H1 (cell line): ENCODE measurements around the gene DYNC1LI1. TPM values are rescaled to one million over a fixed set of nuclear protein-coding genes. Genes with fewer than 3 reads are reported as not detected.

Source experiments
- CTCF ChIA-PET: fragments of 300-600 bp; sonication (Branson Sonifier 250); formaldehyde crosslinking; loops from one replicate; lab custom pipeline; 2021; ENCODE audit not compliant: partially characterized antibody; lab: Charles Lee
- POLR2A ChIA-PET: fragments of 300-600 bp; sonication (Branson Sonifier 250); formaldehyde crosslinking; loops from one replicate; lab custom pipeline; 2021; ENCODE audit warnings: inconsistent platforms; ENCODE audit not compliant: partially characterized antibody; lab: Charles Lee
- DNase-seq, 2 experiments: peaks; one replicate each; pipeline versions ENCODE4 v3.0.0 to v3.0.0-alpha.2; 2010 to 2022; ENCODE audit warnings: low spot score in 2 of 2, low read depth in 1 of 2, mixed read lengths in 1 of 2
- FAIRE-seq: peaks from 2 replicates; lab custom pipeline; 2011; peaks lifted over from hg19 to GRCh38; lab: Jason Lieb, UNC
- H2AFZ ChIP-seq: 2 replicates; pipeline ENCODE4 v1.8.1; 2012; ENCODE audit warnings: low read length, inconsistent platforms
- H2AK5ac ChIP-seq: 2 replicates; pipeline ENCODE4 v1.6.1; 2013; ENCODE audit warnings: low read depth, low read length
- H2BK120ac ChIP-seq: replicated peaks from 2 replicates; pipeline ENCODE3; 2013; ENCODE audit warnings: low read depth, low read length, inconsistent platforms
- H2BK12ac ChIP-seq: 2 replicates; pipeline ENCODE4 v1.6.1; 2013; ENCODE audit warnings: low read depth, low read length
- H2BK15ac ChIP-seq: 2 replicates; pipeline ENCODE4 v1.6.1; 2013; ENCODE audit warnings: low read length
- H2BK20ac ChIP-seq: 2 replicates; pipeline ENCODE4 v1.6.1; 2013; ENCODE audit warnings: low read length
- H2BK5ac ChIP-seq: 2 replicates; pipeline ENCODE4 v1.6.1; 2013; ENCODE audit warnings: low read depth, low read length
- H3K14ac ChIP-seq: 2 replicates; pipeline ENCODE4 v1.6.1; 2013; ENCODE audit warnings: inconsistent platforms; ENCODE audit not compliant: insufficient read length
- H3K18ac ChIP-seq: 2 replicates; pipeline ENCODE4 v1.6.1; 2013; ENCODE audit warnings: low read length; ENCODE audit errors: extremely low read depth
- H3K23ac ChIP-seq: 2 replicates; pipeline ENCODE4 v1.6.1; 2013; ENCODE audit warnings: inconsistent platforms; ENCODE audit not compliant: insufficient read length
- H3K23me2 ChIP-seq: 2 replicates; pipeline ENCODE4 v1.6.1; 2013; ENCODE audit warnings: low read depth, low read length
- H3K27ac ChIP-seq: 2 replicates; pipeline ENCODE4 v1.6.1; 2011; ENCODE audit warnings: low read depth, low read length, inconsistent platforms
- H3K27me3 ChIP-seq, 4 experiments: replicated peaks in 1 of 4; 1 replicate in 1 of 4; 2 replicates in 3 of 4; pipeline versions ENCODE4 v1.6.1 to v1.8.1; 2011 to 2013; ENCODE audit warnings: low read length in 3 of 4, mild to moderate bottlenecking in 3 of 4, inconsistent platforms in 2 of 4, mixed read lengths in 2 of 4, moderate library complexity in 1 of 4; ENCODE audit not compliant: control insufficient read depth in 3 of 4, insufficient read depth in 3 of 4; ENCODE audit errors: extremely low read depth in 1 of 4
- H3K36me3 ChIP-seq, 4 experiments: 2 replicates each; pipeline versions ENCODE4 v1.6.1 to v1.8.1; 2011 to 2013; ENCODE audit warnings: mild to moderate bottlenecking in 4 of 4, low read length in 3 of 4, moderate library complexity in 2 of 4, control low read depth in 1 of 4, inconsistent platforms in 1 of 4; ENCODE audit not compliant: insufficient read depth in 4 of 4, control insufficient read depth in 2 of 4
- H3K4ac ChIP-seq: replicated peaks from 2 replicates; pipeline ENCODE3; 2013; ENCODE audit warnings: low read length, low read depth, mixed read lengths, inconsistent platforms; ENCODE audit not compliant: insufficient read length
- H3K4me1 ChIP-seq, 4 experiments: replicated peaks in 1 of 4; 1 replicate in 1 of 4; 2 replicates in 3 of 4; pipeline versions ENCODE4 v1.6.1 to v1.8.1; 2011 to 2013; ENCODE audit warnings: low read length in 3 of 4, inconsistent platforms in 2 of 4, mixed read lengths in 1 of 4; ENCODE audit not compliant: insufficient read depth in 4 of 4, control insufficient read depth in 3 of 4
- H3K4me2 ChIP-seq, 2 experiments: 2 replicates each; pipeline versions ENCODE4 v1.6.1 to v1.8.1; 2011 to 2013; ENCODE audit warnings: low read depth in 2 of 2, low read length in 2 of 2, control low read depth in 1 of 2, inconsistent platforms in 1 of 2, mild to moderate bottlenecking in 1 of 2; ENCODE audit not compliant: insufficient read depth in 1 of 2
- H3K4me3 ChIP-seq, 4 experiments: fragments of 200-600, 300-600 bp in 1 of 4; sonication (generic), shearing (Covaris generic), sonication (Bioruptor Twin) in 1 of 4; 2 replicates each; pipeline versions ENCODE4 v1.5.1 to v1.8.1; 2011 to 2016; ENCODE audit warnings: low read length in 4 of 4, low read depth in 3 of 4, control low read depth in 2 of 4, inconsistent platforms in 2 of 4, mild to moderate bottlenecking in 2 of 4, mixed read lengths in 1 of 4, moderate library complexity in 1 of 4; ENCODE audit not compliant: insufficient read depth in 2 of 4; ENCODE audit errors: extremely low read depth in 1 of 4
- H3K56ac ChIP-seq: replicated peaks from 2 replicates; pipeline ENCODE3; 2013; ENCODE audit warnings: low read depth, mild to moderate bottlenecking, mixed read lengths, low read length, inconsistent platforms; ENCODE audit not compliant: insufficient read length
- H3K79me1 ChIP-seq: 2 replicates; pipeline ENCODE4 v1.6.1; 2013; ENCODE audit warnings: low read depth, low read length, control low read depth
- H3K79me2 ChIP-seq, 2 experiments: 2 replicates each; pipeline versions ENCODE4 v1.6.1 to v1.8.1; 2012 to 2013; ENCODE audit warnings: low read length in 2 of 2, mild to moderate bottlenecking in 2 of 2, inconsistent platforms in 1 of 2; ENCODE audit not compliant: insufficient read depth in 2 of 2, control insufficient read depth in 1 of 2
- H3K9ac ChIP-seq, 4 experiments: replicated peaks in 1 of 4; 1 replicate in 1 of 4; 2 replicates in 3 of 4; pipeline versions ENCODE4 v1.6.1 to v1.8.1; 2011 to 2013; ENCODE audit warnings: low read depth in 3 of 4, low read length in 3 of 4, control low read depth in 2 of 4, mild to moderate bottlenecking in 2 of 4, moderate library complexity in 2 of 4, inconsistent platforms in 1 of 4; ENCODE audit errors: extremely low read depth in 1 of 4
- H3K9me3 ChIP-seq, 2 experiments: 2 replicates each; pipeline versions ENCODE4 v1.6.1 to v1.8.1; 2012 to 2013; ENCODE audit warnings: mild to moderate bottlenecking in 2 of 2, moderate library complexity in 2 of 2, control low read depth in 1 of 2, inconsistent platforms in 1 of 2, low read depth in 1 of 2, low read length in 1 of 2, mixed read lengths in 1 of 2; ENCODE audit not compliant: insufficient read depth in 2 of 2
- H4K20me1 ChIP-seq, 2 experiments: replicated peaks in 1 of 2; 2 replicates each; pipeline versions ENCODE3 to v1.8.1; 2011 to 2013; ENCODE audit warnings: inconsistent platforms in 2 of 2, low read length in 2 of 2, mild to moderate bottlenecking in 1 of 2; ENCODE audit not compliant: insufficient read depth in 2 of 2, control insufficient read depth in 1 of 2
- H4K5ac ChIP-seq: 2 replicates; pipeline ENCODE4 v1.6.1; 2013; ENCODE audit warnings: low read length, low read depth, mixed read lengths, inconsistent platforms; ENCODE audit not compliant: insufficient read length
- H4K8ac ChIP-seq: 2 replicates; pipeline ENCODE4 v1.8.0; 2013; ENCODE audit warnings: mild to moderate bottlenecking, moderate library complexity, low read length, inconsistent platforms; ENCODE audit not compliant: insufficient read depth; ENCODE audit errors: extremely low read depth
- H4K91ac ChIP-seq: replicated peaks from 2 replicates; pipeline ENCODE3; 2013; ENCODE audit warnings: low read length, mixed read lengths, inconsistent platforms; ENCODE audit not compliant: insufficient read length
- ASH2L ChIP-seq: fragments of 200-600, 300-600 bp; sonication (generic); IDR thresholded peaks from one replicate; pipeline ENCODE4 v1.7.1; 2017; ENCODE audit warnings: low read length
- BRCA1 ChIP-seq: IDR thresholded peaks from 2 replicates; pipeline ENCODE4 v1.6.1; 2012; ENCODE audit warnings: low read depth, low read length, improper control_type of control experiment
- FOSL1 ChIP-seq: IDR thresholded peaks from 2 replicates; pipeline ENCODE4 v1.6.1; 2011; ENCODE audit warnings: mild to moderate bottlenecking, low read depth, low read length, moderate library complexity; ENCODE audit not compliant: insufficient read depth
- GABPA ChIP-seq: IDR thresholded peaks from 2 replicates; pipeline ENCODE4 v1.6.1; 2011; ENCODE audit warnings: mild to moderate bottlenecking, low read length, moderate library complexity, borderline replicate concordance; ENCODE audit not compliant: insufficient read depth
- JUN ChIP-seq: IDR thresholded peaks from 2 replicates; pipeline ENCODE4 v1.6.1; 2011; ENCODE audit warnings: low read depth, mild to moderate bottlenecking, improper control_type of control experiment, low read length
- PHF8 ChIP-seq: fragments of 200-600 bp; sonication (generic); conservative IDR thresholded peaks from 2 replicates; pipeline ENCODE4 v1.7.1; 2012; ENCODE audit warnings: low read depth, mild to moderate bottlenecking, inconsistent platforms, low read length, moderate library complexity
- POLR2AphosphoS5 ChIP-seq: IDR thresholded peaks from 2 replicates; pipeline ENCODE4 v1.6.1; 2011; ENCODE audit warnings: low read depth, low read length
- SAP30 ChIP-seq: fragments of 300-600 bp; sonication (generic); IDR thresholded peaks from 2 replicates; pipeline ENCODE4 v1.7.1; 2012; ENCODE audit warnings: low read length, moderate library complexity, mild to moderate bottlenecking, inconsistent platforms; ENCODE audit not compliant: insufficient read depth, insufficient replicate concordance
- SIRT6 ChIP-seq: IDR thresholded peaks from one replicate; pipeline ENCODE4 v1.7.1; 2012; ENCODE audit warnings: low read length, inconsistent platforms
- TCF12 ChIP-seq: IDR thresholded peaks from 2 replicates; pipeline ENCODE4 v1.6.1; 2011; ENCODE audit warnings: low read depth, mild to moderate bottlenecking, low read length
- YY1 ChIP-seq: IDR thresholded peaks from 2 replicates; pipeline ENCODE4 v1.6.1; 2011; ENCODE audit warnings: low read depth, mild to moderate bottlenecking, low read length
- ZNF274 ChIP-seq: IDR thresholded peaks from 2 replicates; pipeline ENCODE4 v1.7.0; 2012; ENCODE audit warnings: low read length, borderline replicate concordance; ENCODE audit errors: extremely low read depth
- WGBS, 2 experiments: shearing (Covaris generic) in 1 of 2; methylation state at CpG; one replicate each; pipeline versions ENCODE4 v1.1.6 to v1.1.7; 2013 to 2015; ENCODE audit warnings: low lambda C conversion rate in 2 of 2, mixed read lengths in 2 of 2, inconsistent platforms in 1 of 2, low coverage in 1 of 2, missing lambda C conversion rate in 1 of 2; ENCODE audit not compliant: insufficient replicate concordance in 2 of 2, insufficient coverage in 1 of 2, insufficient read length in 1 of 2; ENCODE audit errors: extremely low coverage in 1 of 2, missing lambda C conversion rate in 1 of 2; 5-methylcytosine and 5-hydroxymethylcytosine counted together
- polyA plus RNA-seq, 7 experiments: library from polyadenylated mRNA; depleted of rRNA in 3 of 7; stranded (reverse) in 5 of 7; unstranded in 2 of 7; fragments of >200 nt in 5 of 7; fragments of 200-250 nt in 2 of 7; gene quantifications; 1 replicate in 5 of 7; 2 replicates in 1 of 7; 4 replicates in 1 of 7; pipeline versions ENCODE4 v1.2.1 to v1.2.3, GENCODE V29; 2011 to 2013; ENCODE audit warnings: missing spikeins in 2 of 7, mixed read lengths in 2 of 7
- total RNA-seq: library from RNA; stranded (reverse); fragmentation: NEBNext Ultra II Directional; extraction: Animal tissue kit (Norgen Biotek cat#: 25700); gene quantifications from 2 replicates; pipeline ENCODE4 v1.2.1, GENCODE V29; 2021
- TF ChIP-seq, protein P1 (sequence below): IDR thresholded peaks from 2 replicates; pipeline ENCODE4 v1.6.1; 2012; ENCODE audit warnings: inconsistent platforms

DYNC1LI1 gene
- total and polyA plus RNA-seq, 2 of the 8 experiments (the other 6 are each of a cell fraction or from before 2014, with no cell fraction given): 13.6 to 45.1 TPM

DNA sequence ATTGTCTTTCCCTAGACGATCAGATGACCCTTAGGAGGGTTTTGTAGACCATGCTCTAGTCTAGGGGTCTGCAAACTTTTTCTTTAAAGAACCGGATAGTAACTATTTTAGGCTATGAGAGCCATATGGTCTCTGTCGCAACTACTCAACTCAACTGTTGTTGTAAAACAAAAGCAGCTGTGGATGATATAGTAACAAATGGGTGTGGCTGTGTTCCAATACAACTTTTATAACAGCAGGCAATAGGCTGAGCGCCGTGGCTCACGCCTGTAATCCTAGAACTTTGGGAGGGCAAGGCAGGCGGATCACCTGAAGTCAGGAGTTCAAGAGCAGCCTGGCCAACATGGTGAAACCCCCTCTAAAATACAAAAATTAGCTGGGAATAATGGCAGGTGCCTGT, 61.9 kb downstream of the DYNC1LI1 start:
- H2BK20ac ChIP-seq: no peak overlapping the region
- H3K27ac ChIP-seq: no peak overlapping the region
- H3K23ac ChIP-seq: no peak overlapping the region
- H2BK5ac ChIP-seq: no peak overlapping the region
- H3K14ac ChIP-seq: no peak overlapping the region
- H3K9ac ChIP-seq: no peak overlapping the region
- H4K20me1 ChIP-seq: no peaks in the 10 kb centered on the region
- no peak overlapping the region for H3K56ac ChIP-seq
- H3K18ac ChIP-seq: no peak overlapping the region
- no peak overlapping the region for H2BK120ac ChIP-seq
- DNase-seq (no peak), FAIRE-seq (no peak)
- H3K4me2 ChIP-seq: no peak overlapping the region
- WGBS, 2 experiments: 86% methylated on average over 7 of the region's 7 CpGs; no CpG with 5 or more reads in 1 of the 2 experiments
- H4K5ac ChIP-seq: no peak overlapping the region
- H4K8ac ChIP-seq: no peak overlapping the region
- H3K79me2 ChIP-seq: no peaks in the 10 kb centered on the region
- H2AFZ ChIP-seq: no peak overlapping the region
- no peak overlapping the region for H2AK5ac ChIP-seq
- ChIA-PET POLR2A (no interaction called here), CTCF (interaction anchor here (0.6 to 4.5 kb wide), 7 partner anchors 41 to 464 kb away, joined by 3 to 34 read pairs (median 4); no protein-coding TSS in a partner anchor)
- no peak overlapping the region for H3K4ac ChIP-seq
- no peak overlapping the region for H2BK12ac ChIP-seq
- no peaks in the 10 kb centered on the region for H3K9me3 ChIP-seq
- no peaks in the 10 kb centered on the region for H3K79me1 ChIP-seq
- no peaks in the 10 kb centered on the region for H3K36me3 ChIP-seq
- no peaks in the 10 kb centered on the region for H3K27me3 ChIP-seq
- H2BK15ac ChIP-seq: no peak overlapping the region
- no peak overlapping the region for H4K91ac ChIP-seq
- H3K23me2 ChIP-seq: peaks cover 1% of the 10 kb centered on the region; the same call in 1 of the 2 replicates
- peaks cover 0 to 6% (median 0%) of the 10 kb centered on the region in 4 experiments; a peak in 3 of 7 replicates for H3K4me1 ChIP-seq
- no peak overlapping the region for H3K4me3 ChIP-seq
- no peak for TF ChIP-seq FOSL1
- TF ChIP-seq ASH2L: no peak
- TF ChIP-seq SAP30: no peak
- TF ChIP-seq SIRT6: no peak
- no peak for TF ChIP-seq BRCA1
- TF ChIP-seq GABPA: no peak
- TF ChIP-seq, protein P1, sequence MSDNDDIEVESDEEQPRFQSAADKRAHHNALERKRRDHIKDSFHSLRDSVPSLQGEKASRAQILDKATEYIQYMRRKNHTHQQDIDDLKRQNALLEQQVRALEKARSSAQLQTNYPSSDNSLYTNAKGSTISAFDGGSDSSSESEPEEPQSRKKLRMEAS: no peak
- TF ChIP-seq JUN: no peak
- TF ChIP-seq TCF12: no peak
- no peak for TF ChIP-seq YY1
- TF ChIP-seq PHF8: no peak
- no peak for TF ChIP-seq ZNF274
- TF ChIP-seq POLR2AphosphoS5: no peak
